SU-DHL-6 (cell line): Measurements from ENCODE around the gene RNF152.

Source experiments
- H2AFZ ChIP-seq: fragments of 200-600 bp; sonication (generic); 2 replicates; pipeline ENCODE4 v1.6.1; 2014; ENCODE audit warnings: low read depth, mild to moderate bottlenecking, moderate library complexity, mixed read lengths, antibody characterized with exemption, low read length; ENCODE audit not compliant: severe bottlenecking
- H3F3A ChIP-seq: fragments of 200-600 bp; shearing (Covaris generic); 2 replicates; pipeline ENCODE4 v1.6.0; 2016; ENCODE audit warnings: antibody characterized with exemption, mild to moderate bottlenecking; ENCODE audit not compliant: insufficient read depth
- H3K27ac ChIP-seq: fragments of 200-600 bp; sonication (generic); 2 replicates; pipeline ENCODE4 v1.5.1; 2016; ENCODE audit warnings: low read depth, mild to moderate bottlenecking, low read length, moderate library complexity, mixed read lengths
- H3K27me3 ChIP-seq: fragments of 200-600 bp; sonication (generic), shearing (Covaris generic); 2 replicates; pipeline ENCODE4 v1.6.0; 2014; ENCODE audit warnings: mild to moderate bottlenecking, low read length
- H3K36me3 ChIP-seq: fragments of 200-600 bp; sonication (generic); 2 replicates; pipeline ENCODE4 v1.6.1; 2014; ENCODE audit warnings: mild to moderate bottlenecking, low read length, mixed read lengths
- H3K4me2 ChIP-seq: fragments of 300-600, 200-600 bp; shearing (Covaris generic), sonication (generic); 2 replicates; pipeline ENCODE4 v1.6.0; 2014; ENCODE audit warnings: low read length, low read depth, mild to moderate bottlenecking; ENCODE audit not compliant: poor library complexity, severe bottlenecking
- H3K4me3 ChIP-seq: fragments of 200-600 bp; sonication (generic); 2 replicates; pipeline ENCODE4 v1.5.1; 2014; ENCODE audit warnings: antibody characterized with exemption, low read length, mild to moderate bottlenecking, mixed read lengths; ENCODE audit not compliant: insufficient read depth, poor library complexity, severe bottlenecking
- H3K79me2 ChIP-seq: fragments of 200-600 bp; sonication (generic); 2 replicates; pipeline ENCODE4 v1.6.1; 2014; ENCODE audit warnings: mild to moderate bottlenecking, low read length, moderate library complexity; ENCODE audit not compliant: insufficient read depth
- H3K9ac ChIP-seq: fragments of 200-600 bp; sonication (generic); 2 replicates; pipeline ENCODE4 v1.7.0; 2014; ENCODE audit warnings: mild to moderate bottlenecking, low read length
- H3K9me2 ChIP-seq: fragments of 200-600 bp; sonication (generic); replicated peaks from 2 replicates; pipeline ENCODE4 v1.6.1; 2014; ENCODE audit warnings: low read length; ENCODE audit not compliant: insufficient read depth
- H3K9me3 ChIP-seq: fragments of 200-600 bp; sonication (generic); 2 replicates; pipeline ENCODE4 v1.6.1; 2014; ENCODE audit warnings: low read length, mixed read lengths; ENCODE audit not compliant: insufficient read depth
- H4K20me1 ChIP-seq: fragments of 200-600 bp; sonication (generic); 2 replicates; pipeline ENCODE4 v1.6.1; 2014; ENCODE audit warnings: low read depth, mild to moderate bottlenecking, antibody characterized with exemption, low read length, moderate library complexity, mixed read lengths
- EZH2phosphoT487 ChIP-seq: fragments of 200-600 bp; sonication (generic), shearing (Covaris generic); conservative IDR thresholded peaks from 2 replicates; pipeline ENCODE4 v1.6.1; 2018; ENCODE audit warnings: mild to moderate bottlenecking, antibody characterized with exemption, low read length, moderate library complexity, mixed read lengths
- TF ChIP-seq, protein P1 (sequence below): fragments of 200-600 bp; sonication (generic); IDR thresholded peaks from one replicate; pipeline ENCODE4 v1.5.1; 2017; ENCODE audit warnings: antibody characterized with exemption, mild to moderate bottlenecking, low read length, moderate library complexity; ENCODE audit not compliant: insufficient read depth, poor library complexity, severe bottlenecking

The RNF152 gene

DNA sequence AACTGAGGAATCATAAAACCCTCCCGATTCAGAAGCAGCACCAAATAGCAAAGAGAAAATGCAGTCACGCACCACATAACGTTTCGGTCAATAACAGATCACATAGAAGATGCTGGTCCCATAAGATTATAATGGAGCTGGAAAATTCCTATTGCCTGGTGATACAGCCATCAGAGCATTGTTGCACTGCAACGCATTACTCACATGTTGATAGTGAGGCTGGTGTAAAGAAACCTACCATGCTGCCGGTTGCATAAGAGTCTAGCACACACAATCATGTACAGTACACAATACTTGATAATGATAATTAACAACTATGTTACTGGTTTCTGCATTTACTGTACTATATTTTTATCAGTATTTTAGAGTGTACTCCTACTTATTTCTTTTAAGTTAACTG, 32.5 kb downstream of the RNF152 start:
- no peaks in the 10 kb centered on the region for H4K20me1 ChIP-seq

DNA sequence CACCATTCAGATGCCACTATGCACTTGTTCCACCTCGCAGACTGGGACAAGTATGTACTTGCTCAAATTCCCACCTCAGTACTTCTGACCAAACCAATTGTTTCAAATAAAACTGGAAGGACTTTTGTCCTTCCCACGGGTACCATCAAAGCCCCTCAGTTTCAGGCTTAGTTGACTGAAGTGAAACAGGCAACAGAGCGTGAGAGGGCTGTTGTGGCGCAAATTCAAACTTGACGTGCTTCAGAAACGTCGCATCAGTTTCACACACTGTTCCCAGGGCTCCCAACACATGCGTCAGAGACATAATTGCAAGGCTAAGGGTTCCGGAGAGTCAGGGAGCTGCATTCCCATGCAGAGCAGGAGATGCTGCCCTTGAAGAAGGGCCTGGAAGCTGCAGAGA, 33.7 kb downstream of the RNF152 start:
- TF ChIP-seq, protein P1, sequence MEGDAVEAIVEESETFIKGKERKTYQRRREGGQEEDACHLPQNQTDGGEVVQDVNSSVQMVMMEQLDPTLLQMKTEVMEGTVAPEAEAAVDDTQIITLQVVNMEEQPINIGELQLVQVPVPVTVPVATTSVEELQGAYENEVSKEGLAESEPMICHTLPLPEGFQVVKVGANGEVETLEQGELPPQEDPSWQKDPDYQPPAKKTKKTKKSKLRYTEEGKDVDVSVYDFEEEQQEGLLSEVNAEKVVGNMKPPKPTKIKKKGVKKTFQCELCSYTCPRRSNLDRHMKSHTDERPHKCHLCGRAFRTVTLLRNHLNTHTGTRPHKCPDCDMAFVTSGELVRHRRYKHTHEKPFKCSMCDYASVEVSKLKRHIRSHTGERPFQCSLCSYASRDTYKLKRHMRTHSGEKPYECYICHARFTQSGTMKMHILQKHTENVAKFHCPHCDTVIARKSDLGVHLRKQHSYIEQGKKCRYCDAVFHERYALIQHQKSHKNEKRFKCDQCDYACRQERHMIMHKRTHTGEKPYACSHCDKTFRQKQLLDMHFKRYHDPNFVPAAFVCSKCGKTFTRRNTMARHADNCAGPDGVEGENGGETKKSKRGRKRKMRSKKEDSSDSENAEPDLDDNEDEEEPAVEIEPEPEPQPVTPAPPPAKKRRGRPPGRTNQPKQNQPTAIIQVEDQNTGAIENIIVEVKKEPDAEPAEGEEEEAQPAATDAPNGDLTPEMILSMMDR, result no peak
- no peak overlapping the region for H3K9ac ChIP-seq

More for the DNA sequence above, 32.5 kb downstream of the RNF152 start:
- Histone ChIP-seq H3K4me2 (no peak overlapping the region), H3K27ac (no peak overlapping the region), H3K79me2 (no peaks in the 10 kb centered on the region), H3F3A (no peaks in the 10 kb centered on the region), H3K9me3 (no peaks in the 10 kb centered on the region), H2AFZ (no peak overlapping the region), H3K36me3 (no peaks in the 10 kb centered on the region), H3K27me3 (no peaks in the 10 kb centered on the region), H3K9me2 (no peaks in the 10 kb centered on the region), H3K9ac (no peak overlapping the region), H3K4me3 (no peak overlapping the region)
- no peak for TF ChIP-seq EZH2phosphoT487
- TF ChIP-seq, protein P1, result no peak

DNA sequence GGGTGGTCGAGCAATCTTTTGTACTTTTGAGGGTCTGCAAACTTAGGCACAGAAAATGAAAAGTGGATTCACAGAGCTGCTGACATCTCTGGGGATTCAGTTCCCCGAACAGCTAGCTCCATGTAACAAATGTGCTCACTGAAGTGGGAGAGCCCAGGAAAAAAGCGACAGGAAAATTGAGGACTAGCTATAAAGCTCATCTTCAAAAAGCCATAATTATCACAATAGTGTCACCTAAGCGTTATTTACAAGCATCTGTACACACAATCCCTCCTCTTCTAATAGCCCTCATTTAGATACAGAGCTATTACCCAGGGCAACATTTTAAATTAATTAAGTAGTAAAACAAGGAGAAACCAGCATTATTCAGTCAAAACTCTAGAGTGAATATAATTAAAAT, 36.1 kb downstream of the RNF152 start:
- no peaks in the 10 kb centered on the region for H3K79me2 ChIP-seq
- no peak for TF ChIP-seq EZH2phosphoT487
- TF ChIP-seq, protein P1, result no peak

More for the DNA sequence above, 33.7 kb downstream of the RNF152 start:
- Histone ChIP-seq H2AFZ (no peak overlapping the region), H3K79me2 (no peaks in the 10 kb centered on the region), H3F3A (no peaks in the 10 kb centered on the region), H4K20me1 (no peaks in the 10 kb centered on the region), H3K4me2 (no peak overlapping the region), H3K27ac (no peak overlapping the region), H3K36me3 (no peaks in the 10 kb centered on the region), H3K4me3 (no peak overlapping the region), H3K9me2 (no peaks in the 10 kb centered on the region), H3K27me3 (no peaks in the 10 kb centered on the region), H3K9me3 (no peaks in the 10 kb centered on the region)

More for the DNA sequence above, 36.1 kb downstream of the RNF152 start:
- Histone ChIP-seq H3K27me3 (no peaks in the 10 kb centered on the region), H3K9ac (no peak overlapping the region), H3K9me2 (no peaks in the 10 kb centered on the region), H2AFZ (no peak overlapping the region), H4K20me1 (no peaks in the 10 kb centered on the region), H3K4me3 (no peak overlapping the region), H3K36me3 (no peaks in the 10 kb centered on the region), H3K27ac (no peak overlapping the region), H3K4me2 (no peak overlapping the region), H3F3A (no peaks in the 10 kb centered on the region), H3K9me3 (no peaks in the 10 kb centered on the region)
